Calu3 (cell line): ENCODE measurements around the gene BATF3. TPM values are rescaled to one million over a fixed set of nuclear protein-coding genes. Genes with fewer than 3 reads are reported as not detected.

Source experiments
- BruUV-seq: library from RNA; stranded (reverse); fragments of 400-500 nt; replicated peaks from 2 replicates; lab custom pipeline; 2021; lab: Mats Ljungman, UMichigan
- CTCF ChIA-PET: fragments of 300-600 bp; sonication (Branson Sonifier 250); formaldehyde crosslinking; loops from one replicate; lab custom pipeline; 2022; ENCODE audit warnings: antibody characterized with exemption; lab: Charles Lee
- DNase-seq: peaks from one replicate; pipeline ENCODE4 v3.0.0; 2022
- H3K27ac Mint-ChIP-seq: one replicate; pipeline ENCODE4 v1.8.0; 2022; ENCODE audit warnings: mixed read lengths; ENCODE audit not compliant: unreplicated experiment
- H3K27me3 Mint-ChIP-seq: one replicate; pipeline ENCODE4 v1.8.0; 2022; ENCODE audit warnings: mixed read lengths; ENCODE audit not compliant: unreplicated experiment
- H3K36me3 Mint-ChIP-seq: one replicate; pipeline ENCODE4 v1.8.0; 2022; ENCODE audit warnings: mild to moderate bottlenecking, moderate library complexity, mixed read lengths; ENCODE audit not compliant: insufficient read depth, unreplicated experiment
- H3K4me1 Mint-ChIP-seq: one replicate; pipeline ENCODE4 v1.8.0; 2022; ENCODE audit warnings: mild to moderate bottlenecking, low read depth, mixed read lengths; ENCODE audit not compliant: unreplicated experiment
- H3K4me3 Mint-ChIP-seq: one replicate; pipeline ENCODE4 v1.8.0; 2022; ENCODE audit warnings: mild to moderate bottlenecking, low read depth, moderate library complexity, mixed read lengths; ENCODE audit not compliant: unreplicated experiment
- H3K9me3 Mint-ChIP-seq: one replicate; pipeline ENCODE4 v1.8.0; 2022; ENCODE audit warnings: low read depth, mixed read lengths; ENCODE audit not compliant: unreplicated experiment
- CTCF ChIP-seq: fragments of 200-600 bp; IDR thresholded peaks from one replicate; pipeline ENCODE4 v1.8.0; 2022; ENCODE audit warnings: antibody characterized with exemption; ENCODE audit not compliant: unreplicated experiment
- intact Hi-C: fragments of 100-400 bp; cut with micrococcal nuclease; formaldehyde crosslinking; loops from one replicate; pipeline ENCODE4 v1.10.0; 2022; ENCODE audit not compliant: unreplicated experiment
- total RNA-seq: library from RNA; stranded (reverse); gene quantifications from 2 replicates; pipeline ENCODE4 v1.2.3, GENCODE V29; 2022

Gene BATF3
- total RNA-seq, 1 experiment from 2014 or later = 0.90 TPM

GRCh38 chr1:212689758-212690529, 9.7 kb downstream of the BATF3 start:
- intact Hi-C loops = no loop called here
- Mint-ChIP-seq H3K9me3 (no peaks in the 10 kb centered on the region), H3K4me3 (no peak overlapping the region), H3K4me1 (no peaks in the 10 kb centered on the region), H3K36me3 (no peaks in the 10 kb centered on the region), H3K27me3 (peaks cover 18% of the 10 kb centered on the region), H3K27ac (no peak overlapping the region)
- CTCF ChIA-PET = interaction anchor here (0.8 kb wide), 1 partner anchor 655 kb away, joined by 3 read pairs; no protein-coding TSS in a partner anchor
- no peak for TF ChIP-seq CTCF
- BruUV-seq = no TSS peak
- no peak for DNase-seq

- CTCF ChIA-PET = no interaction called here
- peaks cover 16% of the 10 kb centered on the region for H3K27me3 Mint-ChIP-seq
- intact Hi-C loops = no loop called here
- no peaks in the 10 kb centered on the region for H3K4me1 Mint-ChIP-seq
- TF ChIP-seq CTCF = no peak
- no TSS peak for BruUV-seq
- no peak for DNase-seq
- no peaks in the 10 kb centered on the region for H3K36me3 Mint-ChIP-seq
- H3K27ac Mint-ChIP-seq = no peak overlapping the region
- H3K9me3 Mint-ChIP-seq = no peaks in the 10 kb centered on the region
- H3K4me3 Mint-ChIP-seq = no peak overlapping the region
Observed at GRCh38 chr1:212689196-212689725, 10.4 kb downstream of the BATF3 start.

GRCh38 chr1:212688341-212689047, 11.1 kb downstream of the BATF3 start:
- no TSS peak for BruUV-seq
- intact Hi-C loops = no loop called here
- no peak for TF ChIP-seq CTCF
- Mint-ChIP-seq H3K27ac (no peak overlapping the region), H3K27me3 (peaks cover 16% of the 10 kb centered on the region), H3K4me3 (no peak overlapping the region), H3K9me3 (no peaks in the 10 kb centered on the region), H3K4me1 (no peaks in the 10 kb centered on the region), H3K36me3 (no peaks in the 10 kb centered on the region)
- CTCF ChIA-PET = no interaction called here
- DNase-seq = no peak

- no peak for DNase-seq
- H3K4me3 Mint-ChIP-seq = no peak overlapping the region
- BruUV-seq = no TSS peak
- peaks cover 16% of the 10 kb centered on the region for H3K27me3 Mint-ChIP-seq
- TF ChIP-seq CTCF = no peak
- H3K27ac Mint-ChIP-seq = no peak overlapping the region
- H3K36me3 Mint-ChIP-seq = no peaks in the 10 kb centered on the region
- H3K9me3 Mint-ChIP-seq = no peaks in the 10 kb centered on the region
- CTCF ChIA-PET = no interaction called here
- H3K4me1 Mint-ChIP-seq = no peaks in the 10 kb centered on the region
- intact Hi-C loops = no loop called here
Observed at GRCh38 chr1:212687811-212688210, 11.8 kb downstream of the BATF3 start.
